OCI-LY3 (cell line): ENCODE measurements around the gene CD96.

Experiments
- H2AFZ ChIP-seq: fragments of 200-600, 300-600 bp; shearing (Covaris generic); 2 replicates; pipeline ENCODE4 v1.6.0; 2014; ENCODE audit warnings: antibody characterized with exemption, low read depth, low read length
- H3K27ac ChIP-seq: fragments of 200-600, 300-600 bp; sonication (generic); 2 replicates; pipeline ENCODE4 v1.5.1; 2014; ENCODE audit warnings: mild to moderate bottlenecking, low read length, moderate library complexity, mixed read lengths
- H3K27me3 ChIP-seq: fragments of 200-600, 300-600 bp; sonication (generic); 2 replicates; pipeline ENCODE4 v1.6.1; 2014; ENCODE audit warnings: low read depth, low read length, mixed read lengths
- H3K36me3 ChIP-seq: fragments of 200-600, 300-600 bp; sonication (generic); replicated peaks from 2 replicates; pipeline ENCODE3; 2014; ENCODE audit warnings: low read depth, low read length, mixed read lengths
- H3K4me1 ChIP-seq: fragments of 300-600, 200-600 bp; sonication (generic); 2 replicates; pipeline ENCODE4 v1.6.1; 2014; ENCODE audit warnings: low read length, mixed read lengths
- H3K4me2 ChIP-seq: fragments of 200-600, 300-600 bp; sonication (generic); 2 replicates; pipeline ENCODE4 v1.6.1; 2014; ENCODE audit warnings: low read length, mixed read lengths
- H3K4me3 ChIP-seq: fragments of 300-600, 200-600 bp; sonication (generic); 2 replicates; pipeline ENCODE4 v1.5.1; 2014; ENCODE audit warnings: antibody characterized with exemption, mild to moderate bottlenecking, low read length, moderate library complexity
- H3K79me2 ChIP-seq: fragments of 300-600, 200-600 bp; shearing (Covaris generic); 2 replicates; pipeline ENCODE4 v1.6.1; 2014; ENCODE audit warnings: mild to moderate bottlenecking, low read length, mixed read lengths
- H3K9ac ChIP-seq: fragments of 300-600, 200-600 bp; shearing (Covaris generic); 2 replicates; pipeline ENCODE4 v1.6.0; 2014; ENCODE audit warnings: mild to moderate bottlenecking, low read length, moderate library complexity
- H3K9me3 ChIP-seq: fragments of 200-600, 300-600 bp; shearing (Covaris generic); 2 replicates; pipeline ENCODE4 v1.6.1; 2014; ENCODE audit warnings: low read length, mixed read lengths; ENCODE audit not compliant: insufficient read depth
- H4K20me1 ChIP-seq: fragments of 200-600, 300-600 bp; sonication (generic); 2 replicates; pipeline ENCODE4 v1.6.1; 2016; ENCODE audit warnings: low read length, mixed read lengths; ENCODE audit not compliant: insufficient read depth
- EZH2phosphoT487 ChIP-seq: fragments of 200-600 bp; shearing (Covaris generic); IDR thresholded peaks from 2 replicates; pipeline ENCODE4 v1.6.1; 2018; ENCODE audit warnings: antibody characterized with exemption, mixed run types, low read depth
- TF ChIP-seq, protein P1 (sequence below): fragments of 200-600, 300-600 bp; sonication (generic); IDR thresholded peaks from 2 replicates; pipeline ENCODE4 v1.5.1; 2014; ENCODE audit warnings: antibody characterized with exemption, low read length, low read depth

Gene CD96

DNA sequence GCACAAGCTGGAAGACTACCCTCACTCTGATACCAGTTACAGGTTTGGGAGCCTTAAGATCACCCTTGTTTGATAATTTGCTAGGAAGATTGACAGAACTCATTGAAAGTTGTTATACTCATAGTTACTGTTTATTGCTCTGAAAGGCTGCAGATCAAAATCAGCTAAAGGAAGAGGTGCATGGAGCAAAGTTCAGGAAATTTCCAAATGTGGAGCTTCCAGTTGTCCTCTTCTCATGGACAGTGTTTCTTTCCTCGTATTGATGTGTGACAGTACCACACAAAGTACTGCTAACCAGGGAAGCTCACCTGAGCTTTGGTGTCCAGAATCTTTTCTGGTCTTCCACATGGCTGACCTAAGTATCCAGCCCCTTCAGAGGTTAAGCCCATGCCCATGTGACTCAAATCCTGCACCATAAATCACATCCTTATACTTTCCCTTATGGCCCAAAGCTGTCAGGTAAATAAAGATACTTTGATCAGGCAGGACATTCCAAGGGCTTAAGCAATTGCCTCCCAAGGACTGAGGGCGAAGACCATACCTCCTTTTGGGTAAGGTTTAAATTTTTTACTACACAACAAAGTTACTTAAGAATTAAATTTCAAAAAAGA is 146.3 kb downstream of the CD96 start:
- Histone ChIP-seq H4K20me1 (no peaks in the 10 kb centered on the region), H3K4me3 (no peak overlapping the region), H3K27ac (no peak overlapping the region), H3K4me2 (no peak overlapping the region), H3K4me1 (peaks cover 9% of the 10 kb centered on the region), H3K9me3 (no peaks in the 10 kb centered on the region), H3K27me3 (peaks cover 5% of the 10 kb centered on the region; the same call in 1 of the 2 replicates), H3K79me2 (no peaks in the 10 kb centered on the region), H2AFZ (no peak overlapping the region), H3K36me3 (no peaks in the 10 kb centered on the region), H3K9ac (no peak overlapping the region)
- TF ChIP-seq EZH2phosphoT487, result no peak
- TF ChIP-seq, protein P1, sequence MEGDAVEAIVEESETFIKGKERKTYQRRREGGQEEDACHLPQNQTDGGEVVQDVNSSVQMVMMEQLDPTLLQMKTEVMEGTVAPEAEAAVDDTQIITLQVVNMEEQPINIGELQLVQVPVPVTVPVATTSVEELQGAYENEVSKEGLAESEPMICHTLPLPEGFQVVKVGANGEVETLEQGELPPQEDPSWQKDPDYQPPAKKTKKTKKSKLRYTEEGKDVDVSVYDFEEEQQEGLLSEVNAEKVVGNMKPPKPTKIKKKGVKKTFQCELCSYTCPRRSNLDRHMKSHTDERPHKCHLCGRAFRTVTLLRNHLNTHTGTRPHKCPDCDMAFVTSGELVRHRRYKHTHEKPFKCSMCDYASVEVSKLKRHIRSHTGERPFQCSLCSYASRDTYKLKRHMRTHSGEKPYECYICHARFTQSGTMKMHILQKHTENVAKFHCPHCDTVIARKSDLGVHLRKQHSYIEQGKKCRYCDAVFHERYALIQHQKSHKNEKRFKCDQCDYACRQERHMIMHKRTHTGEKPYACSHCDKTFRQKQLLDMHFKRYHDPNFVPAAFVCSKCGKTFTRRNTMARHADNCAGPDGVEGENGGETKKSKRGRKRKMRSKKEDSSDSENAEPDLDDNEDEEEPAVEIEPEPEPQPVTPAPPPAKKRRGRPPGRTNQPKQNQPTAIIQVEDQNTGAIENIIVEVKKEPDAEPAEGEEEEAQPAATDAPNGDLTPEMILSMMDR, result no peak

DNA sequence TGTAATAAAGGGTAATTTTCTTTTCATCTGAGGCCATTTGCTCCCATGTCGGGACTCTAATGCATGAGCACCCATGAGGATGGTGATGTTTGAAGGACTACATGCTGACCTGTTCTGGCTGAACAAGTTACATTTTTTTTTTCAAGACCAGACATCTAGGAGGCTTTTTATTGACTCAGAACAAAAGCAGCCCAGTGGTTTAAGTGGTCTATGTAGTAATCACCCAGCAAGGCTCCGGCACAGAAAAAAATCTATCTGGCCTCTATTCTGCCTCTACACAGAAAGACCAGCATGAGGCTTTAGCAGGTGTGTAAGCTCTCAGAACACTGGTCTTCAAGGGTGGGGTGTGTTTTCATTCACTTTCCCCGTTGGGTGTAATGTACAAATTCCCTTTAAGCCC is 148.2 kb downstream of the CD96 start:
- TF ChIP-seq, protein P1, result no peak
- TF ChIP-seq EZH2phosphoT487, result no peak
- Histone ChIP-seq H3K36me3 (no peaks in the 10 kb centered on the region), H3K9ac (no peak overlapping the region), H3K79me2 (no peaks in the 10 kb centered on the region), H2AFZ (no peak overlapping the region), H3K4me3 (no peak overlapping the region), H3K27ac (no peak overlapping the region), H3K27me3 (peaks cover 5% of the 10 kb centered on the region; the same call in 1 of the 2 replicates), H3K4me1 (peaks cover 17% of the 10 kb centered on the region), H4K20me1 (no peaks in the 10 kb centered on the region), H3K9me3 (no peaks in the 10 kb centered on the region), H3K4me2 (no peak overlapping the region)

DNA sequence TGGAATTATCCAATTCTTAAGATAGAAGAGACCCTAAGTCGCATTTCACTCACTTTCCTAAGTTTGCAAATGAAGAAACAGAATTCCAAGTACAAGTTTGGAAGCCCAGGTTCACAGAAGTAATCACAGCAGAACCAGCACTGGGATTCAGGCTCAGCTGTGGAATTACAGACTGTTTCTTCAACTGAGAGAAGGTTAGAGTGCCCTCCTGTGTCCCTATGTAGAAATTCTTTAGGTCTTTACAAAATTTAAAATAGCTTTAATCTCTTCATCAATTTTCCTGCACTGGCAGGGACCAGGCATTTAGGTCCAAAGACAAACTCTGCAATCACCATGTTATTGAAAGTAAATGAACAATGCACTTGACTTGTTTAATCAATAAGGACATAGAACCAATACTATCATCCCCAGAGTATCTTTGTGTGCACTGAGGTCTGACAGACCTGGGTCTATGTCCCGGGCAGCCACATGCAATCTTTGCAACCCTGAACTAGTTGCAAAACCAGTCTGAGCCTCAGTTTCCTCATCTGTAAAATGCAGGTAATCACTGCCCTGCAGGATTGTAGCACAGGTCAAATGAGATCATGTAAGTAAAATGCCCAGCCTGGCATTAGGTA is 149.4 kb downstream of the CD96 start:
- Histone ChIP-seq H3K4me1 (peaks cover 17% of the 10 kb centered on the region), H3K79me2 (no peaks in the 10 kb centered on the region), H3K9ac (no peak overlapping the region), H3K27me3 (peaks cover 5% of the 10 kb centered on the region; the same call in 1 of the 2 replicates), H4K20me1 (no peaks in the 10 kb centered on the region), H3K4me3 (peak overlapping the region; percentile 69), H2AFZ (no peak overlapping the region), H3K27ac (no peak overlapping the region), H3K4me2 (peak overlapping the region; percentile 73), H3K36me3 (no peaks in the 10 kb centered on the region), H3K9me3 (no peaks in the 10 kb centered on the region)
- no peak for TF ChIP-seq EZH2phosphoT487
- TF ChIP-seq, protein P1, result peak; percentile 65
